Measurements from ENCODE around the gene TARDBP.
"Not testable (repeated sequence)": the region's sequence is repeated elsewhere in the genome, so short reads cannot be mapped to it uniquely, and the experiment has no call there.

The TARDBP gene

GRCh38 chr1:10992004-10992403 lies 20.4 kb upstream of the TARDBP start:
- not testable (repeated sequence) for DNase-seq (ENCODE audit: low read depth in 2 of 2, low spot score in 1 of 2)

DNA sequence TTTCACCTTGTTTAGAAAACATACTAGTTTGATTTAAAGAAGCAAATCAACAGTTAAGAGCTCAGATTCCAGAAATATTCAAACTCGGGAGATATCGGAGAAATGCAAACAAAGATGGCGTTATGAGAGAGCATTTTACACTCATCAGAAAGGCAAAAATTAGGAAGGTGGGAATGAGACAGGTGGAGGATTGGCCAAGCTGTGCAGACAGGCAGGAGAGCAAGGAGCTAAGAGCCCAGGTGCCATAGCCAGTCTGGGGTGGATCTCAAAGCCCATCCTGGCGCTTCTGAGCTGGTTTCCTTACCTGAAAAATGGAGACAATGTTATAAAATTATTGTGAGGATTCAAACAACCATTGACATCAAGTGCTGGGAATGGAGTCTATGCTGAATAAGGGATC lies 19.6 kb upstream of the TARDBP start:
- no peak for DNase-seq (ENCODE audit: low read depth in 2 of 2, low spot score in 1 of 2)

DNA sequence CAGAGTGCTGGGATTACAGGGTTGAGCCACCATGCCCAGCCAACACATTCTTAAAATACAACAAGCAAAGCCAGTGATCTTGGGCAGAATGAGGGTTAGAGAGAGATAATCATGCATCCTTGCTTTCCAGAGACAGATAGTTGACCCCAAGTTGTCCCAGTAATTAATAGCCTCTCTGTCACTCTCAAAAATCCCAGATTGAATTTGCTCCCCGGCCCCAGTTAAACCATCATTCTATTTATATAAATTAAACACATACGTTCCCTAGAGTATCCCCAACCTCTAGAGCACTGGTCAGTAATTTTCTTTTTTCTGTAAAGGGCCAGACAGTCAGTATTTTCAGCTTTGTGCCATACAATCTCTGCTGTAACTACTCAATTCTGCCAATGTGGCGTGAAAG lies 16.4 kb upstream of the TARDBP start:
- DNase-seq (ENCODE audit: low read depth in 2 of 2, low spot score in 1 of 2): no peak

DNA sequence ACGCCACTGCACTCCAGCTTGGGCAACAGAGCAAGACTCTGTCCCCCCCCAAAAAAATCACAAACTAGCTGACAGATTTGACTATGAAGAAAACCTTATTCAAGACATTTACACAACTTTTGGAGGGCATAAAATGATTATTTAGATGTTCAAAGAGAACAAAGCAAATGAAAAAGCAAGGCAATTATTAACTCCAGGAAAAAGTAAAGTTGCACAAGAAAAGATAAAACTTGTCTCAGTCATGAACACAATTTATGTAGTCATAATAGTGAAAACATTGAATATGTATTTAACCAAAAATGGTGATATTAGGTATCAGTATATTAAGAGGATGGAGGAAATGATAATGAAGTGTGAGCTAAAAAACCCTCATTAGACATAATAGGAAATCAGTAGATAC lies 11.9 kb upstream of the TARDBP start:
- no peak for DNase-seq (ENCODE audit: low read depth in 2 of 2, low spot score in 1 of 2)

DNA sequence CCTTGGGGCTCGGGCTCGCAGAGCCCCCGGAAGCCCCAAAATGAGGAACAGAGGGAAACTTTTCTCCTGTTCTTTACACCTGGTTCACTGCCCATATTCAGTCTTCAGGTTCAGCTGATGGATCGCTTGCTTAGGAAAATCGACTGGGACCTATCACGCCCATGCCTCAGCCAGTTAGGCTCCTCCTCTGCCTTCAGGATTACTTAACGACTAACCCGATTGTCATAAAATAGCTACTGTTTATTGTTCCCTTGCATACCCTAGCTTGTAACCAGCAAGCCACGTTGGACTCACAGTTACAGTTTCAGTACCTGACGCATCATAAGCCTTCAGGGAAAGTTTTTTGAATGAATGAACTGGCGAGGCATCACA lies 692 bp downstream of the TARDBP start:
- no peak for DNase-seq (ENCODE audit: low read depth in 2 of 2, low spot score in 1 of 2)

- not testable (repeated sequence) for DNase-seq (ENCODE audit: low read depth in 2 of 2, low spot score in 1 of 2)
Measured at GRCh38 chr1:11019358-11019757, 6.9 kb downstream of the TARDBP start.

DNA sequence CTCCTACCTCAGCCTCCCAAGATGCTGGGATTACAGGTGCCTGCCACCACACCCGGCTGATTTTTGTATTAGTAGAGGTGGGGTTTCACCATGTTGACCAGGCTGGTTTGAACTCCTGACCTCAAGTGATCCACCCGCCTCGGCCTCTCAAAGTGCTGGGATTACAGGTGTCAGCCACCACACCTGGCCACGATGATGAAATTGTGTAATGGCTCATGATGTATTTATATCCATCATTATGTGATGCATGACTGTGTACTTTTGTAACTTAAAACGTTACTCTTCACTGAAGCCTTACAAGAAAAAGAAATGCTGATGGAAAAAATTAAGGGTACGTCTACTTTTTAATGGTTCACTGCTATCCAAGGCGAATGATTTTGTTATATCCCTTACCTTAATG lies 7.5 kb downstream of the TARDBP start:
- DNase-seq (ENCODE audit: low read depth in 2 of 2, low spot score in 1 of 2): no peak

GRCh38 chr1:11023201-11023600 lies 10.7 kb downstream of the TARDBP start:
- no peak for DNase-seq (ENCODE audit: low read depth in 2 of 2, low spot score in 1 of 2)

DNA sequence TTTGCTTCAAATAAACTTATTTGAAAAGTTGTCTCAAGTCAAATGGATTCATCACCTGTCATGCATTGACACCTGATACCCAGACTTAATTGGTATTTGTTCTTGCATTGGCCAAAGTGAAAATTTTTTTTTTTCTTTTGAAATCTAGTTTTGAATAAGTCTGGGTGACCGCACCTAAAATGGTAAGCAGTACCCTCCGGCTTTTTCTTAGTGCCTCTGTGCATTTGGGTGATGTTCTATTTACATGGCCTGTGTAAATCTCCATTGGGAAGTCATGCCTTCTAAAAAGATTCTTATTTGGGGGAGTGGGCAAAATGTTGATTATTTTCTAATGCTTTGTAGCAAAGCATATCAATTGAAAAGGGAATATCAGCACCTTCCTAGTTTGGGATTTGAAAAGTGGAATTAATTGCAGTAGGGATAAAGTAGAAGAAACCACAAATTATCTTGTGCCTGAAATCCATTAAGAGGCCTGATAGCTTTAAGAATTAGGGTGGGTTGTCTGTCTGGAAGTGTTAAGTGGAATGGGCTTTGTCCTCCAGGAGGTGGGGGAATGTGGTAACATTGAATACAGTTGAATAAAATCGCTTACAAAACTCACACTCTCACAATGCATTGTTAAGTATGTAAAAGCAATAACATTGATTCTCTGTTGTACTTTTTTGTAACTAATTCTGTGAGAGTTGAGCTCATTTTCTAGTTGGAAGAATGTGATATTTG lies 11.9 kb downstream of the TARDBP start:
- no peak for DNase-seq (ENCODE audit: low read depth in 2 of 2, low spot score in 1 of 2)

DNA sequence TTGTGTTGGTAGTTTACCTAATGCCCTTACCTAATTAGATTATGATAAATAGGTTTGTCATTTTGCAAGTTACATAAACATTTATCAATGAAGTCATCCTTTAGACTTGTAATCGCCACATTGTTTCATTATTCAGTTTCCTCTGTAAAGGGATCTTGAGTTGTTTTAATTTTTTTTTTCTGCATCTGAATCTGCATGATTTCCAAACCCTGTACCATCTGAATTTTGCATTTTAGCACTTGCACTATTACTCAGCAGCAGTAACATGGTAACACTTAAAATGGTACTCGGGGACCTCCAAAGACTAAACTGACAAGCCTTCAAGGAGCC lies 12.4 kb downstream of the TARDBP start:
- DNase-seq (ENCODE audit: low read depth in 2 of 2, low spot score in 1 of 2): no peak

- no peak for DNase-seq (ENCODE audit: low read depth in 2 of 2, low spot score in 1 of 2)
Measured at GRCh38 chr1:11025618-11026017, 13.2 kb downstream of the TARDBP start.

DNA sequence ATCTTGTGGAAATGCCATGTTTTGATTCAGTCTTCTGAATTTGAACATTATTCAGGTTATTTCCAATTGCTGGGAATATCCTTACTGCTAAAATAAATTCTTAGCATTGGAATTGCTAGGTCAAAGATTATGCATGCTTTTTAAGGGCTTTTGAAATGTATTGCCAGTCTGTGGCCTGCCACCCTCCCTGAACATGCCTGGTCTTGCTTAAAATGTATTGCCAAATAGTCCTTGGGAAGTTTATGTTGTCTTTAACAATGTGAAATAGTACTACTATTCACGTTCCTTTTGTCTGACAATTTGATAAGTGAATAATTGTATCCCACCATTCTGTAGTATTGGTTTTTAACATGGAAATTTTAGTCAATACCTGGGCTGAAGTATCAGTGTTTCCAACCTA lies 13.6 kb downstream of the TARDBP start:
- no peak for DNase-seq (ENCODE audit: low read depth in 2 of 2, low spot score in 1 of 2)

- no peak for DNase-seq (ENCODE audit: low read depth in 2 of 2, low spot score in 1 of 2)
Measured at GRCh38 chr1:11026903-11027302, 14.4 kb downstream of the TARDBP start.

- DNase-seq (ENCODE audit: low read depth in 2 of 2, low spot score in 1 of 2): no peak
Measured at GRCh38 chr1:11027316-11027715, 14.9 kb downstream of the TARDBP start.

DNA sequence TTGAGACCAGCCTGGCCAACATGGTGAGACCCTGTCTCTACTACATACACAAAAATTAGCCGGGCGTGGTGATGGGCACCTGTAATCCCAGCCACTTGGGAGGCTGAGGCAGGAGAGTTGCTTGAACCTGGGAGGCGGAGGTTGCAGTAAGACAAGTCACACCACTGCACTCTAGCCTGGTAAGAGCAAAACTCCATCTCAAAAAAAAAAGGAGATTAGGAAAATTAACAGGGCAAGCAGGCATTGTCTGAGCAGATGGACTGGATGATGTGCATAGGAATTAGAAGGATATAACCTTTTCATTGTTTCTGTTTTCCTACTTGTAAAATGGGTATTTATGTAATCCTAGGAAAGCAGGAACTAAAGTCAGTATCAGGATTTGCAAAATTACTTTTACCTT lies 15.6 kb downstream of the TARDBP start:
- no peak for DNase-seq (ENCODE audit: low read depth in 2 of 2, low spot score in 1 of 2)

DNA sequence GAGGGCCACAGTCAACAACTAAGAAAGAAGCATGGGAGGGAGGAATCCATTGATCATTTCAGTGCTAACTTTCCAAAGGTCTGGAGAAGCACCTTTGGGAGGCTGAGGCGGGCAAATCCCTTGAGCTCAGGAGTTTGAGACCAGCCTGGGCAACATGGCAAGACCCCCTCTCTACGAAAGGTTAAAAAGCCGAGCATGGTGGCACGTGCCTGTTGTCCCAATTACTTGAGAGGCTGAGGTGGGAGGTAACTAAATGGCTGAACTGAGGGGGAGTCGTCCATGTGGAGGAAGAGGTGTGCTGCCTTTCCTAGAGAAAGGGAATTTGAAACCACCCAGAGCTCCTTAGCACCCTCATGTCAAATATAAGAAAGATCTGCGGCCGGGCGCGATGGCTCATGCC lies 18.4 kb downstream of the TARDBP start:
- no peak for DNase-seq (ENCODE audit: low read depth in 2 of 2, low spot score in 1 of 2)

- DNase-seq (ENCODE audit: low read depth in 2 of 2, low spot score in 1 of 2): no peak
Measured at GRCh38 chr1:11031624-11032262, 19.3 kb downstream of the TARDBP start.

DNA sequence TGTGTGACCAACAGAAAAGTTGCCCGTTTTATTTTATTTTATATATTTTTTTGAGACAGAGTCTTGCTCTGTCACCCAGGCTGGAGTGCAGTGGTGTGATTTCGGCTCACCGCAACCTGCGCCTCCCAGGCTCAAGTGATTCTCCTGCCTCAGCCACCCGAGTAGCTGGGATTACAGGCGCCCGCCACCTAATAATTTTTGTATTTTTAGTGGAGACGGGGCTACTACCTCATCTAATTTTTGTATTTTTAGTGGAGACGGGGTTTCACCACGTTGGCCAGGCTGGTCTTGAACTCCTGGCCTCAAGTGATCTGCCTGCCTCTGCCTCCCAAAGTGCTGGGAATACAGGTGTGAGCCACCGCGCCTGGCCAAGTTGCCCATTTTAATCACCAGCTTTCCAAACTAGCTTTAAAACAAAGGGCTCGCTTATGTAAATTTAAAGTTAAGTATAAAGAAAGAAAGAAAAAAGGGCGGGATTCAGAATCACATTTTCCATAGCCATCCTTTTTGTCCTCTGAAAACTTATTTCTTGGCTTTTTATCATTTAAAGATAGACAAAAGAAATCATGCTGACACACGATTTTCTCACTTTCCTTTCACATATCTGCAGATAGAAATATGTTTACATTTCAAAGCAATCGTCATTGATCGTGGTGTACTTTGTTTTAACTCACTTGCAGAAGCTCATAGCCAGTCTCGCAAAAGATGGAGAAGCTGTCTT lies 24.7 kb downstream of the TARDBP start:
- not testable (repeated sequence) for DNase-seq (ENCODE audit: low read depth in 2 of 2, low spot score in 1 of 2)

DNA sequence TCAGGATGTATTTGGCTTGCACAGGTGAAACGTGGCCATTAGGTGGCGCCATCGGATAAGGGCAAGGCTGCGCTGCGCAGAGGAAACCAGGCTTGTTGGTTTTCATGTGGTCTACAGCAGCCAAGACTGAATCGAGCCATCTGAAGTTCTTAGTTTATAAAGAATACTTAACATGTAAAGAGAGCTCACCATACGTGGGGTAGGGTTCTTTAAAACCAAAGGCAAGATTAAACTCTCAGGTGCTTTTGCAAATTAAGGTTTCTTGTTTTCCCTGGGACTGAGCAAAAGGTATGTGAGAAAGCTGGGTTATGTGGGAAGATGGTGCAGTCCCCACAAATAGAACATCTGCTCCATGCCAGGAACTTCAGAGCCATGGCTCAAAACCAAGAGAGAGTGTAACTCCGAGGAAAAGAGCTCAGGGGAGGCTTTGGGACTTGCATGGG lies 25.3 kb downstream of the TARDBP start:
- peak; percentile 78 to 82 for DNase-seq (ENCODE audit: low read depth in 2 of 2, low spot score in 1 of 2)

DNA sequence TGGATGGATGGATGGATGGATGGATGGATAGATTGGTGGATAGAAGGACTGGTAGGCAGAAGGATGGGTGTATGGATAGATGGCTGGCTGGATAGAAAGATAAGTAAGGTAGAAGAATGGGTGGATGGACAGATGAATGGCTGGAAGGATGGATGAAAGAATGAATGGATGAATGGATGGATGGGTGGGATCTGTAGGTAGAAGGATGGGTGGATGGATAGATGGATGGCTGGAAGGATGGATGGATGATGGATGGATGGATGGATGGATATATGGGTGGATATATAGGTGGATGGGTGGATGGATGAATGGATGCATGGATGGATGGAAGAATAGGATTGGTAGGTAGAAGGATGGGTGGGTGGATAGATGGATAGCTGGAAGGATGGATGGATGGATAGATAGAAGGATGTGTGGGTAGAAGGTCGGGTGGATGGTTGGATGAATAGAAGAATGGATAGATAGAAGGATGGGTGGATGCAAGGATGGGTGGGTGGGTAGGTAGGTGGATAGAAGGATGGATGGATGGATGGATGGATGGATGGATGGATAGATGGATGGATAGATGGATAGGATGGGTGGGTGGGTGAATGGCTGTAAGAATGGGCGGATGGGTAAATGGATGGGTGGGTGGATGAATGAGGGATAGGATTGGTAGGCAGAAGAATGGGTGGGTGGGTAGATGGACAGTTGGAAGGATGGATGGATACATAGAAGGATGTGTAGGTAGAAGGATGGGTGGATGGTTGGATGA lies 27.1 kb downstream of the TARDBP start:
- DNase-seq (ENCODE audit: low read depth in 2 of 2, low spot score in 1 of 2): no peak

- not testable (repeated sequence) for DNase-seq (ENCODE audit: low read depth in 2 of 2, low spot score in 1 of 2)
Measured at GRCh38 chr1:11040105-11040429, 27.6 kb downstream of the TARDBP start.

- no peak for DNase-seq (ENCODE audit: low read depth in 2 of 2, low spot score in 1 of 2)
Measured at GRCh38 chr1:11041048-11041447, 28.6 kb downstream of the TARDBP start.
